NCI-H226 (cell line): ENCODE measurements around the gene CDH23.

Experiments
- DNase-seq: peaks from one replicate; pipeline ENCODE4 v3.0.0-alpha.2; 2015

Gene CDH23

GRCh38 chr10:71371750-71372166, 25.0 kb upstream of the CDH23 start:
- no peak for DNase-seq

- DNase-seq, result no peak
These were observed 23.7 kb upstream of the CDH23 start for GRCh38 chr10:71372882-71373495.

- no peak for DNase-seq
These were observed 22.1 kb upstream of the CDH23 start for GRCh38 chr10:71374481-71375233.

GRCh38 chr10:71375952-71376351, 20.8 kb upstream of the CDH23 start:
- no peak for DNase-seq

- DNase-seq, result no peak
These were observed 18.2 kb upstream of the CDH23 start for GRCh38 chr10:71378336-71379117.

- no peak for DNase-seq
These were observed 17.5 kb upstream of the CDH23 start for GRCh38 chr10:71379118-71379766.

GRCh38 chr10:71380841-71381240, 15.9 kb upstream of the CDH23 start:
- DNase-seq, result no peak

- no peak for DNase-seq
These were observed 15.1 kb upstream of the CDH23 start for GRCh38 chr10:71381611-71382010.

GRCh38 chr10:71382028-71382427, 14.7 kb upstream of the CDH23 start:
- DNase-seq, result no peak

GRCh38 chr10:71382757-71383156, 14.0 kb upstream of the CDH23 start:
- no peak for DNase-seq

GRCh38 chr10:71383972-71384687, 12.6 kb upstream of the CDH23 start:
- peak; percentile 11 for DNase-seq

GRCh38 chr10:71388171-71388570, 8.5 kb upstream of the CDH23 start:
- DNase-seq, result no peak

- DNase-seq, result no peak
These were observed 8.0 kb upstream of the CDH23 start for GRCh38 chr10:71388583-71389310.

- no peak for DNase-seq
These were observed 6.8 kb upstream of the CDH23 start for GRCh38 chr10:71389768-71390460.

- DNase-seq, result no peak
These were observed 6.3 kb upstream of the CDH23 start for GRCh38 chr10:71390461-71390835.

- DNase-seq, result no peak
These were observed 5.6 kb upstream of the CDH23 start for GRCh38 chr10:71390921-71391690.

- no peak for DNase-seq
These were observed 5.0 kb upstream of the CDH23 start for GRCh38 chr10:71391701-71392100.

- DNase-seq, result no peak
These were observed 4.4 kb upstream of the CDH23 start for GRCh38 chr10:71392292-71392691.

GRCh38 chr10:71392791-71393781, 3.6 kb upstream of the CDH23 start:
- no peak for DNase-seq
